Activated naive CD4-positive, alpha-beta T cell treated with anti-CD3 and anti-CD28 coated beads, Interleukin-2, amount 50 U/mL, for 24 hours (primary cell): ENCODE data around the gene C1orf167.

Source experiments
- H3K27ac Mint-ChIP-seq: one replicate; pipeline ENCODE4 v1.8.0; 2021; ENCODE audit warnings: mild to moderate bottlenecking, mixed read lengths
- H3K27me3 Mint-ChIP-seq: one replicate; pipeline ENCODE4 v1.8.0; 2021; ENCODE audit warnings: mixed read lengths
- H3K36me3 Mint-ChIP-seq: one replicate; pipeline ENCODE4 v1.8.0; 2021; ENCODE audit warnings: mixed read lengths
- H3K4me1 Mint-ChIP-seq: one replicate; pipeline ENCODE4 v1.8.0; 2021; ENCODE audit warnings: mixed read lengths
- H3K4me3 Mint-ChIP-seq: one replicate; pipeline ENCODE4 v1.8.0; 2021; ENCODE audit warnings: mild to moderate bottlenecking, mixed read lengths
- H3K9me3 Mint-ChIP-seq: one replicate; pipeline ENCODE4 v1.8.0; 2021; ENCODE audit warnings: mixed read lengths

Gene C1orf167

GRCh38 chr1:11761988-11762406 lies at the start of gene C1orf167:
Gene C1orf167 (plus strand): TSS chr1:11762193. CDS start chr1:11764401, 2,208 bp downstream.
- no peaks in the 10 kb centered on the region for H3K9me3 Mint-ChIP-seq
- H3K4me1 Mint-ChIP-seq, result peaks cover 6% of the 10 kb centered on the region
- H3K27ac Mint-ChIP-seq, result no peak within 1 kb of the TSS
- H3K27me3 Mint-ChIP-seq, result peaks cover 9% of the 10 kb centered on the region
- H3K36me3 Mint-ChIP-seq, result no peaks in the 10 kb centered on the region
- H3K4me3 Mint-ChIP-seq, result peak within 1 kb of the TSS; percentile 33

GRCh38 chr1:11712285-11712684 lies 49.7 kb upstream of the C1orf167 start:
- Mint-ChIP-seq H3K27me3 (no peaks in the 10 kb centered on the region), H3K36me3 (no peaks in the 10 kb centered on the region), H3K27ac (no peak overlapping the region), H3K4me1 (no peaks in the 10 kb centered on the region), H3K9me3 (no peaks in the 10 kb centered on the region), H3K4me3 (no peak overlapping the region)

GRCh38 chr1:11713095-11713494 lies 48.9 kb upstream of the C1orf167 start:
- Mint-ChIP-seq H3K4me3 (no peak overlapping the region), H3K27me3 (no peaks in the 10 kb centered on the region), H3K4me1 (no peaks in the 10 kb centered on the region), H3K9me3 (no peaks in the 10 kb centered on the region), H3K36me3 (no peaks in the 10 kb centered on the region), H3K27ac (no peak overlapping the region)

GRCh38 chr1:11714831-11715575 lies 47.0 kb upstream of the C1orf167 start:
- Mint-ChIP-seq H3K4me1 (peaks cover 15% of the 10 kb centered on the region), H3K27ac (no peak overlapping the region), H3K27me3 (no peaks in the 10 kb centered on the region), H3K4me3 (no peak overlapping the region), H3K9me3 (no peaks in the 10 kb centered on the region), H3K36me3 (no peaks in the 10 kb centered on the region)

GRCh38 chr1:11719313-11720032 lies 42.5 kb upstream of the C1orf167 start:
- no peaks in the 10 kb centered on the region for H3K27me3 Mint-ChIP-seq
- H3K27ac Mint-ChIP-seq, result peak overlapping the region; percentile 96
- H3K9me3 Mint-ChIP-seq, result no peaks in the 10 kb centered on the region
- peaks cover 15% of the 10 kb centered on the region for H3K4me1 Mint-ChIP-seq
- no peaks in the 10 kb centered on the region for H3K36me3 Mint-ChIP-seq
- H3K4me3 Mint-ChIP-seq, result peak overlapping the region; percentile 85

GRCh38 chr1:11720033-11720376 lies 42.0 kb upstream of the C1orf167 start:
- Mint-ChIP-seq H3K27me3 (no peaks in the 10 kb centered on the region), H3K4me1 (peaks cover 15% of the 10 kb centered on the region), H3K4me3 (peak overlapping the region; percentile 85), H3K9me3 (no peaks in the 10 kb centered on the region), H3K36me3 (no peaks in the 10 kb centered on the region), H3K27ac (peak overlapping the region; percentile 96)

GRCh38 chr1:11720525-11720924 lies 41.5 kb upstream of the C1orf167 start:
- Mint-ChIP-seq H3K9me3 (no peaks in the 10 kb centered on the region), H3K27ac (no peak overlapping the region), H3K4me3 (no peak overlapping the region), H3K36me3 (no peaks in the 10 kb centered on the region), H3K27me3 (no peaks in the 10 kb centered on the region), H3K4me1 (peaks cover 18% of the 10 kb centered on the region)

GRCh38 chr1:11721311-11721710 lies 40.7 kb upstream of the C1orf167 start:
- H3K4me3 Mint-ChIP-seq, result no peak overlapping the region
- no peaks in the 10 kb centered on the region for H3K9me3 Mint-ChIP-seq
- peaks cover 21% of the 10 kb centered on the region for H3K4me1 Mint-ChIP-seq
- no peak overlapping the region for H3K27ac Mint-ChIP-seq
- no peaks in the 10 kb centered on the region for H3K36me3 Mint-ChIP-seq
- no peaks in the 10 kb centered on the region for H3K27me3 Mint-ChIP-seq

GRCh38 chr1:11722538-11722937 lies 39.5 kb upstream of the C1orf167 start:
- no peak overlapping the region for H3K4me3 Mint-ChIP-seq
- H3K36me3 Mint-ChIP-seq, result no peaks in the 10 kb centered on the region
- no peaks in the 10 kb centered on the region for H3K27me3 Mint-ChIP-seq
- peaks cover 21% of the 10 kb centered on the region for H3K4me1 Mint-ChIP-seq
- no peak overlapping the region for H3K27ac Mint-ChIP-seq
- H3K9me3 Mint-ChIP-seq, result no peaks in the 10 kb centered on the region

GRCh38 chr1:11725616-11726015 lies 36.4 kb upstream of the C1orf167 start:
- Mint-ChIP-seq H3K36me3 (no peaks in the 10 kb centered on the region), H3K27me3 (no peaks in the 10 kb centered on the region), H3K27ac (no peak overlapping the region), H3K9me3 (no peaks in the 10 kb centered on the region), H3K4me1 (peaks cover 22% of the 10 kb centered on the region), H3K4me3 (no peak overlapping the region)

GRCh38 chr1:11727119-11727518 lies 34.9 kb upstream of the C1orf167 start:
- Mint-ChIP-seq H3K27me3 (no peaks in the 10 kb centered on the region), H3K4me3 (no peak overlapping the region), H3K9me3 (no peaks in the 10 kb centered on the region), H3K27ac (no peak overlapping the region), H3K4me1 (peaks cover 37% of the 10 kb centered on the region), H3K36me3 (no peaks in the 10 kb centered on the region)

- no peaks in the 10 kb centered on the region for H3K36me3 Mint-ChIP-seq
- H3K4me1 Mint-ChIP-seq, result peaks cover 47% of the 10 kb centered on the region
- no peaks in the 10 kb centered on the region for H3K9me3 Mint-ChIP-seq
- H3K4me3 Mint-ChIP-seq, result no peak overlapping the region
- H3K27ac Mint-ChIP-seq, result no peak overlapping the region
- no peaks in the 10 kb centered on the region for H3K27me3 Mint-ChIP-seq
Measured at GRCh38 chr1:11728126-11728806, 33.7 kb upstream of the C1orf167 start.

GRCh38 chr1:11729155-11729497 lies 32.9 kb upstream of the C1orf167 start:
- no peak overlapping the region for H3K27ac Mint-ChIP-seq
- peaks cover 47% of the 10 kb centered on the region for H3K4me1 Mint-ChIP-seq
- no peaks in the 10 kb centered on the region for H3K27me3 Mint-ChIP-seq
- no peaks in the 10 kb centered on the region for H3K36me3 Mint-ChIP-seq
- H3K4me3 Mint-ChIP-seq, result no peak overlapping the region
- H3K9me3 Mint-ChIP-seq, result no peaks in the 10 kb centered on the region

- Mint-ChIP-seq H3K36me3 (no peaks in the 10 kb centered on the region), H3K4me1 (peaks cover 47% of the 10 kb centered on the region), H3K27me3 (no peaks in the 10 kb centered on the region), H3K9me3 (no peaks in the 10 kb centered on the region), H3K4me3 (peak overlapping the region; percentile 71), H3K27ac (peak overlapping the region; percentile 76)
Measured at GRCh38 chr1:11729498-11730428, 32.2 kb upstream of the C1orf167 start.

GRCh38 chr1:11730429-11730891 lies 31.5 kb upstream of the C1orf167 start:
- Mint-ChIP-seq H3K4me3 (peak overlapping the region; percentile 71), H3K27ac (peak overlapping the region; percentile 76), H3K4me1 (peaks cover 47% of the 10 kb centered on the region), H3K9me3 (no peaks in the 10 kb centered on the region), H3K36me3 (no peaks in the 10 kb centered on the region), H3K27me3 (no peaks in the 10 kb centered on the region)
